Liver (tissue), 9 donors: ENCODE measurements around the gene PLP1. TPM values are rescaled to one million over a fixed set of nuclear protein-coding genes. Genes with fewer than 3 reads are reported as not detected.
"Not testable (repeated sequence)": the region's sequence is repeated elsewhere in the genome, so short reads cannot be mapped to it uniquely, and the experiment has no call there.

ENCODE experiments used
- DNase-seq: peaks from one replicate; pipeline ENCODE4 v3.0.0-alpha.2; 2017; ENCODE audit warnings: low spot score
- H3K27ac ChIP-seq, 2 donors: one replicate each; pipeline ENCODE4 v1.7.0; 2013; ENCODE audit warnings: inconsistent platforms in 2 of 2, low read length in 2 of 2, control low read depth in 1 of 2, low read depth in 1 of 2, mild to moderate bottlenecking in 1 of 2
- H3K27me3 ChIP-seq, 4 donors: one replicate each; pipeline versions ENCODE4 v1.6.1 to v1.7.0; 2013; ENCODE audit warnings: low read length in 3 of 4, inconsistent platforms in 1 of 4, mild to moderate bottlenecking in 1 of 4, moderate library complexity in 1 of 4; ENCODE audit not compliant: control insufficient read depth in 4 of 4, insufficient read depth in 4 of 4
- H3K36me3 ChIP-seq, 4 donors: one replicate each; pipeline versions ENCODE4 v1.6.1 to v1.7.0; 2013; ENCODE audit warnings: low read length in 3 of 4, mild to moderate bottlenecking in 3 of 4, low read depth in 1 of 4, moderate library complexity in 1 of 4; ENCODE audit not compliant: control insufficient read depth in 4 of 4, insufficient read depth in 3 of 4
- H3K4me1 ChIP-seq, 4 donors: one replicate each; pipeline versions ENCODE4 v1.6.1 to v1.7.0; 2013; ENCODE audit warnings: low read length in 3 of 4, mild to moderate bottlenecking in 3 of 4, moderate library complexity in 1 of 4; ENCODE audit not compliant: control insufficient read depth in 4 of 4, insufficient read depth in 4 of 4
- H3K4me3 ChIP-seq, 3 donors: one replicate each; pipeline versions ENCODE4 v1.6.1 to v1.7.0; 2013; ENCODE audit warnings: low read length in 3 of 3, control low read depth in 1 of 3, low read depth in 1 of 3, mild to moderate bottlenecking in 1 of 3
- H3K9ac ChIP-seq, 2 donors: one replicate each; pipeline ENCODE4 v1.7.0; 2013; ENCODE audit warnings: low read length in 2 of 2, mild to moderate bottlenecking in 2 of 2, moderate library complexity in 2 of 2, control low read depth in 1 of 2, low read depth in 1 of 2
- H3K9me3 ChIP-seq, 4 donors: one replicate each; pipeline versions ENCODE4 v1.6.1 to v1.7.0; 2013; ENCODE audit warnings: low read length in 3 of 4; ENCODE audit not compliant: control insufficient read depth in 4 of 4
- ATF3 ChIP-seq: IDR thresholded peaks from 2 replicates; pipeline ENCODE4 v1.6.1; 2016; ENCODE audit warnings: antibody characterized with exemption
- CTCF ChIP-seq: fragments of 150-350 bp; IDR thresholded peaks from 2 replicates; pipeline ENCODE4 v1.5.1; 2017; ENCODE audit warnings: improper control_type of control experiment, low read depth, low read length; ENCODE audit not compliant: missing input control
- EGR1 ChIP-seq, 2 donors: IDR thresholded peaks; 2 replicates each; pipeline ENCODE4 v1.6.1; 2016 to 2018; ENCODE audit warnings: antibody characterized with exemption in 2 of 2, low read depth in 2 of 2
- FOXA1 ChIP-seq: IDR thresholded peaks from 2 replicates; pipeline ENCODE4 v1.6.1; 2016; ENCODE audit warnings: antibody characterized with exemption
- FOXA2 ChIP-seq: IDR thresholded peaks from 2 replicates; pipeline ENCODE4 v1.6.1; 2016; ENCODE audit warnings: antibody characterized with exemption
- GABPA ChIP-seq, 2 donors: IDR thresholded peaks in 1 of 2; conservative IDR thresholded peaks in 1 of 2; 2 replicates each; pipeline ENCODE4 v1.6.1; 2016; ENCODE audit warnings: antibody characterized with exemption in 2 of 2, mild to moderate bottlenecking in 1 of 2, moderate library complexity in 1 of 2
- HNF4A ChIP-seq, 2 donors: conservative IDR thresholded peaks; 2 replicates each; pipeline ENCODE4 v1.6.1; 2016; ENCODE audit warnings: antibody characterized with exemption in 2 of 2, mild to moderate bottlenecking in 2 of 2
- HNF4G ChIP-seq: IDR thresholded peaks from 2 replicates; pipeline ENCODE4 v1.6.1; 2016; ENCODE audit warnings: antibody characterized with exemption
- JUND ChIP-seq, 2 donors: IDR thresholded peaks; 2 replicates each; pipeline ENCODE4 v1.6.1; 2016; ENCODE audit warnings: antibody characterized with exemption in 2 of 2
- MAX ChIP-seq: IDR thresholded peaks from 2 replicates; pipeline ENCODE4 v1.6.1; 2016; ENCODE audit warnings: antibody characterized with exemption
- NR2F2 ChIP-seq: IDR thresholded peaks from 2 replicates; pipeline ENCODE4 v1.6.1; 2016; ENCODE audit warnings: antibody characterized with exemption
- RAD21 ChIP-seq, 2 donors: IDR thresholded peaks; 2 replicates each; pipeline ENCODE4 v1.6.1; 2016; ENCODE audit warnings: antibody characterized with exemption in 2 of 2, mild to moderate bottlenecking in 2 of 2
- RXRA ChIP-seq, 2 donors: IDR thresholded peaks; 2 replicates each; pipeline ENCODE4 v1.6.1; 2017 to 2018; ENCODE audit warnings: antibody characterized with exemption in 2 of 2, mild to moderate bottlenecking in 1 of 2
- SP1 ChIP-seq: IDR thresholded peaks from 2 replicates; pipeline ENCODE4 v1.6.1; 2018; ENCODE audit warnings: antibody characterized with exemption, mild to moderate bottlenecking
- TAF1 ChIP-seq: conservative IDR thresholded peaks from 2 replicates; pipeline ENCODE4 v1.6.1; 2016; ENCODE audit warnings: antibody characterized with exemption, mild to moderate bottlenecking
- YY1 ChIP-seq: IDR thresholded peaks from 2 replicates; pipeline ENCODE4 v1.6.1; 2016; ENCODE audit warnings: antibody characterized with exemption, mild to moderate bottlenecking
- ZBTB33 ChIP-seq: IDR thresholded peaks from 2 replicates; pipeline ENCODE4 v1.6.1; 2016; ENCODE audit warnings: antibody characterized with exemption
- WGBS: extraction: QIAGEN DNeasy Blood & Tissue Kit; methylation state at CpG from one replicate; pipeline ENCODE4 v1.1.7; 2013; 5-methylcytosine and 5-hydroxymethylcytosine counted together
- polyA plus RNA-seq, 2 donors: library from polyadenylated mRNA; stranded (reverse) in 1 of 2; unstranded in 1 of 2; fragments of 200-250 nt in 1 of 2; fragments of >200 nt in 1 of 2; fragmentation: Nextera tagmentation in 1 of 2; extraction: Ambion mirVana in 1 of 2; gene quantifications; one replicate each; pipeline versions ENCODE4 v1.2.1 to v1.2.3, GENCODE V29; 2013 to 2015
- total RNA-seq, 2 donors: library from RNA; depleted of rRNA; stranded (reverse); fragments of >200 nt; gene quantifications; one replicate each; pipeline ENCODE4 v1.2.3, GENCODE V29; 2014
- donor health status: healthy.
- donor health status: healthy.
- donor health status: healthy.
- donor health status: healthy.
- donor health status: healthy.

The PLP1 gene
- total and polyA plus RNA-seq, 4 donors, result 0.09 to 0.81 (median 0.45) TPM

- not testable (repeated sequence) for H3K4me3 ChIP-seq, H3K9ac ChIP-seq, DNase-seq, H3K9me3 ChIP-seq, H3K36me3 ChIP-seq, H3K27ac ChIP-seq, H3K27me3 ChIP-seq, H3K4me1 ChIP-seq
- WGBS, result 74% methylated on average over 5 of the region's 5 CpGs
Measured at GRCh38 chrX:103763541-103763940, 13.1 kb upstream of the PLP1 start.

- DNase-seq, H3K27me3 ChIP-seq, H3K4me1 ChIP-seq, H3K9ac ChIP-seq, H3K27ac ChIP-seq, H3K4me3 ChIP-seq, H3K9me3 ChIP-seq, H3K36me3 ChIP-seq: not testable (repeated sequence)
- 71% methylated on average over 9 of the region's 9 CpGs for WGBS
Measured at GRCh38 chrX:103766813-103767555, 9.7 kb upstream of the PLP1 start.

- 49% methylated on average over 3 of the region's 3 CpGs for WGBS
- peaks cover 0 to 10% (median 0%) of the 10 kb centered on the region in 4 donors for H3K27me3 ChIP-seq
- no peak for TF ChIP-seq TAF1
- no peak for TF ChIP-seq HNF4G
- no peak for TF ChIP-seq CTCF
- no peak for TF ChIP-seq ATF3
- no peak for TF ChIP-seq HNF4A (conservative IDR thresholded peaks at IDR 0.05)
- TF ChIP-seq JUND (IDR thresholded peaks at IDR 0.05), result no peak
- no peak for TF ChIP-seq RAD21 (IDR thresholded peaks at IDR 0.05)
- no peak for TF ChIP-seq YY1
- no peak for TF ChIP-seq NR2F2
- no peak for TF ChIP-seq ZBTB33
- no peak for TF ChIP-seq FOXA1
- TF ChIP-seq RXRA (IDR thresholded peaks at IDR 0.05), result no peak
- no peak for TF ChIP-seq EGR1 (IDR thresholded peaks at IDR 0.05; ENCODE audit: low read depth in 2 of 2)
- TF ChIP-seq GABPA (IDR thresholded peaks at IDR 0.05 in 1 of 2, conservative IDR thresholded peaks at IDR 0.05 in 1 of 2), result no peak
- no peak for TF ChIP-seq MAX
- no peak for TF ChIP-seq SP1
- no peak for TF ChIP-seq FOXA2
- no peak overlapping the region for H3K4me3 ChIP-seq
- no peak overlapping the region for H3K9ac ChIP-seq
- no peaks in the 10 kb centered on the region for H3K9me3 ChIP-seq
- H3K4me1 ChIP-seq, result no peaks in the 10 kb centered on the region
- no peaks in the 10 kb centered on the region for H3K36me3 ChIP-seq
- no peak for DNase-seq
- H3K27ac ChIP-seq, result no peak overlapping the region
Measured at GRCh38 chrX:103773445-103773844, 3.2 kb upstream of the PLP1 start.
